NCI-H510A treated with DMSO at 0.1 percent for 48 hours (cell line): ENCODE measurements around the gene VIL1.

Experiments
- DNase-seq: peaks from one replicate; lab custom pipeline; 2025; lab: John Stamatoyannopoulos, UW

Gene VIL1

GRCh38 chr2:218395090-218395444 lies 23.9 kb upstream of the VIL1 start:
- DNase-seq, result no peak

- no peak for DNase-seq
Measured at GRCh38 chr2:218395456-218395825, 23.5 kb upstream of the VIL1 start.

- peak; percentile 87 for DNase-seq
Measured at GRCh38 chr2:218395826-218396687, 22.9 kb upstream of the VIL1 start.

GRCh38 chr2:218396688-218397462 lies 22.0 kb upstream of the VIL1 start:
- peak; percentile 88 for DNase-seq

GRCh38 chr2:218397463-218397819 lies 21.5 kb upstream of the VIL1 start:
- no peak for DNase-seq

- DNase-seq, result peak; percentile 94
Measured at GRCh38 chr2:218397820-218398436, 21.0 kb upstream of the VIL1 start.

- DNase-seq, result peak; percentile 76
Measured at GRCh38 chr2:218398437-218399390, 20.2 kb upstream of the VIL1 start.

- DNase-seq, result peak; percentile 88
Measured at GRCh38 chr2:218399391-218400166, 19.3 kb upstream of the VIL1 start, which contains the start of gene CTDSP1. Gene CTDSP1, plus strand, starts transcription at chr2:218399868. Its CDS starts 223 bp downstream, at chr2:218400091.

- DNase-seq, result no peak
Measured at GRCh38 chr2:218400167-218400929, 18.6 kb upstream of the VIL1 start.

GRCh38 chr2:218400930-218401881 lies 17.7 kb upstream of the VIL1 start:
- DNase-seq, result no peak

- DNase-seq, result no peak
Measured at GRCh38 chr2:218401890-218402289, 17.0 kb upstream of the VIL1 start.

- no peak for DNase-seq
Measured at GRCh38 chr2:218402491-218402901, 16.4 kb upstream of the VIL1 start.

GRCh38 chr2:218402911-218403411 lies 16.0 kb upstream of the VIL1 start:
- no peak for DNase-seq

- DNase-seq, result no peak
Measured at GRCh38 chr2:218403810-218404209, 15.1 kb upstream of the VIL1 start.

- no peak for DNase-seq
Measured at GRCh38 chr2:218404351-218405085, 14.4 kb upstream of the VIL1 start.

- DNase-seq, result no peak
Measured at GRCh38 chr2:218405086-218405745, 13.7 kb upstream of the VIL1 start.

GRCh38 chr2:218405746-218406208 lies 13.1 kb upstream of the VIL1 start:
- no peak for DNase-seq
